ENCODE data around the gene GBP4. TPM values are rescaled to one million over a fixed set of nuclear protein-coding genes. Genes with fewer than 3 reads are reported as not detected.

The GBP4 gene
- total RNA-seq, 1 donor = 21.8 TPM

- no peaks in the 10 kb centered on the region for H3K27me3 ChIP-seq (ENCODE audit: insufficient read depth, low read length)
- H3K4me1 ChIP-seq (ENCODE audit: insufficient read depth, low read length) = peaks cover 10% of the 10 kb centered on the region
- no peak overlapping the region for H3K4me3 ChIP-seq (ENCODE audit: low read length)
- H3K9me3 ChIP-seq (ENCODE audit: low read depth, low read length) = no peaks in the 10 kb centered on the region
These were observed 7.4 kb downstream of the GBP4 start for GRCh38 chr1:89191314-89191713.

- H3K4me1 ChIP-seq (ENCODE audit: insufficient read depth, low read length) = peaks cover 5% of the 10 kb centered on the region
- H3K27me3 ChIP-seq (ENCODE audit: insufficient read depth, low read length) = no peaks in the 10 kb centered on the region
- no peaks in the 10 kb centered on the region for H3K9me3 ChIP-seq (ENCODE audit: low read depth, low read length)
- H3K4me3 ChIP-seq (ENCODE audit: low read length) = no peak overlapping the region
These were observed 8.7 kb downstream of the GBP4 start for GRCh38 chr1:89190017-89190416.

GRCh38 chr1:89179343-89179742 lies 19.4 kb downstream of the GBP4 start:
- H3K4me1 ChIP-seq (ENCODE audit: insufficient read depth, low read length) = no peaks in the 10 kb centered on the region
- H3K27me3 ChIP-seq (ENCODE audit: insufficient read depth, low read length) = no peaks in the 10 kb centered on the region
- H3K4me3 ChIP-seq (ENCODE audit: low read length) = no peak overlapping the region
- peaks cover 5% of the 10 kb centered on the region for H3K9me3 ChIP-seq (ENCODE audit: low read depth, low read length)

- Histone ChIP-seq H3K27me3 (ENCODE audit: insufficient read depth, low read length) (no peaks in the 10 kb centered on the region), H3K4me1 (ENCODE audit: insufficient read depth, low read length) (no peaks in the 10 kb centered on the region), H3K4me3 (ENCODE audit: low read length) (no peak overlapping the region), H3K9me3 (ENCODE audit: low read depth, low read length) (no peaks in the 10 kb centered on the region)
These were observed 21.8 kb downstream of the GBP4 start for GRCh38 chr1:89176971-89177370.

GRCh38 chr1:89175601-89176256 lies 23.0 kb downstream of the GBP4 start, which contains the start of gene GBP7:
Gene GBP7, minus strand, starts transcription at chr1:89176003. Its CDS starts 4,068 bp downstream, at chr1:89171935.
- Histone ChIP-seq H3K4me3 (ENCODE audit: low read length) (no peak within 1 kb of the TSS), H3K27me3 (ENCODE audit: insufficient read depth, low read length) (no peaks in the 10 kb centered on the region), H3K9me3 (ENCODE audit: low read depth, low read length) (no peaks in the 10 kb centered on the region), H3K4me1 (ENCODE audit: insufficient read depth, low read length) (no peaks in the 10 kb centered on the region)

GRCh38 chr1:89174491-89174890 lies 24.3 kb downstream of the GBP4 start:
- Histone ChIP-seq H3K4me3 (ENCODE audit: low read length) (no peak overlapping the region), H3K27me3 (ENCODE audit: insufficient read depth, low read length) (no peaks in the 10 kb centered on the region), H3K4me1 (ENCODE audit: insufficient read depth, low read length) (no peaks in the 10 kb centered on the region), H3K9me3 (ENCODE audit: low read depth, low read length) (no peaks in the 10 kb centered on the region)

- Histone ChIP-seq H3K4me1 (ENCODE audit: insufficient read depth, low read length) (no peaks in the 10 kb centered on the region), H3K9me3 (ENCODE audit: low read depth, low read length) (no peaks in the 10 kb centered on the region), H3K4me3 (ENCODE audit: low read length) (no peak overlapping the region), H3K27me3 (ENCODE audit: insufficient read depth, low read length) (no peaks in the 10 kb centered on the region)
These were observed 26.1 kb downstream of the GBP4 start for GRCh38 chr1:89172468-89173143.

GRCh38 chr1:89171067-89171438 lies 27.7 kb downstream of the GBP4 start:
- no peak overlapping the region for H3K4me3 ChIP-seq (ENCODE audit: low read length)
- H3K9me3 ChIP-seq (ENCODE audit: low read depth, low read length) = no peaks in the 10 kb centered on the region
- no peaks in the 10 kb centered on the region for H3K4me1 ChIP-seq (ENCODE audit: insufficient read depth, low read length)
- no peaks in the 10 kb centered on the region for H3K27me3 ChIP-seq (ENCODE audit: insufficient read depth, low read length)

- H3K4me3 ChIP-seq (ENCODE audit: low read length) = no peak overlapping the region
- H3K27me3 ChIP-seq (ENCODE audit: insufficient read depth, low read length) = no peaks in the 10 kb centered on the region
- no peaks in the 10 kb centered on the region for H3K9me3 ChIP-seq (ENCODE audit: low read depth, low read length)
- no peaks in the 10 kb centered on the region for H3K4me1 ChIP-seq (ENCODE audit: insufficient read depth, low read length)
These were observed 28.3 kb downstream of the GBP4 start for GRCh38 chr1:89170170-89171066.

- no peaks in the 10 kb centered on the region for H3K27me3 ChIP-seq (ENCODE audit: insufficient read depth, low read length)
- H3K9me3 ChIP-seq (ENCODE audit: low read depth, low read length) = no peaks in the 10 kb centered on the region
- no peak overlapping the region for H3K4me3 ChIP-seq (ENCODE audit: low read length)
- H3K4me1 ChIP-seq (ENCODE audit: insufficient read depth, low read length) = no peaks in the 10 kb centered on the region
These were observed 29.6 kb downstream of the GBP4 start for GRCh38 chr1:89169166-89169565.

GRCh38 chr1:89167590-89168230 lies 31.0 kb downstream of the GBP4 start:
- Histone ChIP-seq H3K4me3 (ENCODE audit: low read length) (no peak overlapping the region), H3K4me1 (ENCODE audit: insufficient read depth, low read length) (no peaks in the 10 kb centered on the region)

GRCh38 chr1:89166705-89167104 lies 32.0 kb downstream of the GBP4 start:
- H3K4me1 ChIP-seq (ENCODE audit: insufficient read depth, low read length) = no peaks in the 10 kb centered on the region
- no peaks in the 10 kb centered on the region for H3K27me3 ChIP-seq (ENCODE audit: insufficient read depth, low read length)
- H3K9me3 ChIP-seq (ENCODE audit: low read depth, low read length) = no peaks in the 10 kb centered on the region
- no peak overlapping the region for H3K4me3 ChIP-seq (ENCODE audit: low read length)

More at GRCh38 chr1:89167590-89168230, 31.0 kb downstream of the GBP4 start:
- H3K9me3 ChIP-seq (ENCODE audit: low read depth, low read length) = no peaks in the 10 kb centered on the region
- H3K27me3 ChIP-seq (ENCODE audit: insufficient read depth, low read length) = no peaks in the 10 kb centered on the region

GRCh38 chr1:89165811-89166210 lies 32.9 kb downstream of the GBP4 start:
- H3K9me3 ChIP-seq (ENCODE audit: low read depth, low read length) = peaks cover 5% of the 10 kb centered on the region
- H3K4me1 ChIP-seq (ENCODE audit: insufficient read depth, low read length) = no peaks in the 10 kb centered on the region
- H3K27me3 ChIP-seq (ENCODE audit: insufficient read depth, low read length) = no peaks in the 10 kb centered on the region
- no peak overlapping the region for H3K4me3 ChIP-seq (ENCODE audit: low read length)

GRCh38 chr1:89151047-89151446 lies 47.7 kb downstream of the GBP4 start:
- no peaks in the 10 kb centered on the region for H3K27me3 ChIP-seq (ENCODE audit: insufficient read depth, low read length)
- H3K9me3 ChIP-seq (ENCODE audit: low read depth, low read length) = no peaks in the 10 kb centered on the region
- H3K4me3 ChIP-seq (ENCODE audit: low read length) = no peak overlapping the region
- H3K4me1 ChIP-seq (ENCODE audit: insufficient read depth, low read length) = no peaks in the 10 kb centered on the region

GRCh38 chr1:89149976-89150375 lies 48.8 kb downstream of the GBP4 start:
- H3K4me1 ChIP-seq (ENCODE audit: insufficient read depth, low read length) = no peaks in the 10 kb centered on the region
- no peaks in the 10 kb centered on the region for H3K27me3 ChIP-seq (ENCODE audit: insufficient read depth, low read length)
- no peak overlapping the region for H3K4me3 ChIP-seq (ENCODE audit: low read length)
- H3K9me3 ChIP-seq (ENCODE audit: low read depth, low read length) = no peaks in the 10 kb centered on the region

Measured in mononuclear cell (primary cell).